ENCODE measurements around the gene EMILIN1. TPM values are rescaled to one million over a fixed set of nuclear protein-coding genes. Genes with fewer than 3 reads are reported as not detected.

Gene EMILIN1
- total and polyA plus RNA-seq, 2 donors (not counting 3 experiments of a cell fraction or from before 2014, with no cell fraction given), result 11.7 to 16.6 TPM

DNA sequence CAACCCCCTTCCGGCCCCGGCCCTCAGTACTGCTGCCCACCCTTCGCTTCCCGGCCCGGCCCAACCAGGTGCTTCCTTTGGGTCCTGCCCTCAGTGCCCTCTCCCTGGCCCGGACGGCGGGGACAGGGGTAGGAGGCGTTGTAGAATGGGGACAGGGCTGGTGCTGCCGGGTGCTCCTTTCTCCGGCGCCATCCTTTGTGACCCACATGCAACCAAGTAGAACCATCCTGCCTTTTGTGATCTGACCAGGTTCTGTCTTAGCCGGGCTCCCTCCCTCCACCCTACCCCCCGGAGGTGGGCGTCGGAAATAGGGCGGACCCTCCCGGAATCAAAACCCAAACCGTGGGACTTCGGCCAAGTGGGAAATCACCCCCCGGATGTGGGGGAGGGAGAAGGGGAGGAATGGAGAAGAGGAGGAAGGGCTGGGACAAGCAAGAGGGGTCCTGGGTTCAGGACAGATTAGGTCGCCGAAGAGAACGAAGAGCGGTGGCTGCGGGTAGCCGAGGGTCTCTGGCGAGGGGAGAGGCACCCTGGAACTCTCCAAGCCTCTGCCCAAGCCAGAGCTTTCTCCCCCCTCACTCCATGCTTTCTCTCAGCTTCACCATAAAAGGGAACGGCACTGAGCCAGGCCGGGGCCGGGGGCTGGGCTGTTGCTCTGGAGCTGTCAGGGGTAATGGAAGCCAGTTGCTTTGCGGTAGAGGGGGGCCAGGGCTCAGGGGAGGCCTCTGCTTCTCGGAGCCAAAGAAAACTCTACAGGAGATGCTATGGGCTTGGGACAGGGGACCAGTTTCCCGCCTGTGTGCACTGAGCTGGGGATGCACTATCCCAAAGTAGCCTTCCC lies 6.2 kb upstream of the EMILIN1 start:
- Histone ChIP-seq H3K9ac (replicated peaks; ENCODE audit: extremely low read depth, insufficient read depth, low read length) (peak overlapping the region; percentile 88), H3K27ac (ENCODE audit: insufficient read depth, low read depth, low read length) (peak overlapping the region; percentile 4), H3K4me2 (ENCODE audit: insufficient read depth, low read length) (peak overlapping the region; percentile 32), H3K4me3 (replicated peaks in 1 of 3; ENCODE audit: insufficient read depth in 1 of 3, low read depth in 1 of 3, low read length in 3 of 3) (peak overlapping the region; percentile 6 to 68 (median 39)), H3K27me3 (ENCODE audit: control insufficient read depth in 2 of 2, insufficient read depth in 2 of 2, low read length in 2 of 2) (no peaks in the 10 kb centered on the region), H3K36me3 (ENCODE audit: control insufficient read depth in 2 of 2, extremely low read depth in 1 of 2, insufficient read depth in 2 of 2, low read length in 2 of 2) (peaks cover 11 to 19% of the 10 kb centered on the region in 2 experiments), H3K9me3 (replicated peaks; ENCODE audit: control insufficient read depth, insufficient read depth, low read length) (no peaks in the 10 kb centered on the region), H3K79me2 (ENCODE audit: control insufficient read depth, insufficient read depth, low read length) (peaks cover 34% of the 10 kb centered on the region), H4K20me1 (replicated peaks; ENCODE audit: control insufficient read depth, extremely low read depth, insufficient read depth, low read length) (no peaks in the 10 kb centered on the region), H2AFZ (ENCODE audit: low read depth, low read length) (peak overlapping the region; percentile 53), H3K4me1 (ENCODE audit: control insufficient read depth, extremely low read depth, insufficient read depth, low read length) (peaks cover 17% of the 10 kb centered on the region), H3K9me1 (replicated peaks; ENCODE audit: control insufficient read depth, extremely low read depth, insufficient read depth, low read length) (no peaks in the 10 kb centered on the region)
- POLR2A ChIA-PET, result interaction anchor here (0.9 to 1.9 kb wide), 3 partner anchors 9 to 21 kb away, joined by 4 to 7 read pairs (median 6); partner anchors contain the start of gene AGBL5
- dilution Hi-C loops (cut with MboI; ENCODE audit: extremely low pct_ligation_motif_present, low sequenced_read_pairs), result no loop called here
- TF ChIP-seq POLR2A (IDR thresholded peaks at IDR 0.05; ENCODE audit: low read depth, low read length) (no peak), JUN (IDR thresholded peaks at IDR 0.05; ENCODE audit: borderline replicate concordance, insufficient read depth, insufficient read length, low read depth) (no peak), GATA2 (IDR thresholded peaks at IDR 0.05; ENCODE audit: insufficient read depth, insufficient read length, low read depth, low read length) (no peak), POLR2AphosphoS5 (IDR thresholded peaks at IDR 0.05; ENCODE audit: insufficient read depth, low read depth, low read length) (no peak), EZH2 (IDR thresholded peaks at IDR 0.05; ENCODE audit: borderline replicate concordance, low read depth, low read length, severe bottlenecking) (no peak), MYC (IDR thresholded peaks at IDR 0.05; ENCODE audit: low read depth, low read length) (no peak)
- TF ChIP-seq, protein P1, sequence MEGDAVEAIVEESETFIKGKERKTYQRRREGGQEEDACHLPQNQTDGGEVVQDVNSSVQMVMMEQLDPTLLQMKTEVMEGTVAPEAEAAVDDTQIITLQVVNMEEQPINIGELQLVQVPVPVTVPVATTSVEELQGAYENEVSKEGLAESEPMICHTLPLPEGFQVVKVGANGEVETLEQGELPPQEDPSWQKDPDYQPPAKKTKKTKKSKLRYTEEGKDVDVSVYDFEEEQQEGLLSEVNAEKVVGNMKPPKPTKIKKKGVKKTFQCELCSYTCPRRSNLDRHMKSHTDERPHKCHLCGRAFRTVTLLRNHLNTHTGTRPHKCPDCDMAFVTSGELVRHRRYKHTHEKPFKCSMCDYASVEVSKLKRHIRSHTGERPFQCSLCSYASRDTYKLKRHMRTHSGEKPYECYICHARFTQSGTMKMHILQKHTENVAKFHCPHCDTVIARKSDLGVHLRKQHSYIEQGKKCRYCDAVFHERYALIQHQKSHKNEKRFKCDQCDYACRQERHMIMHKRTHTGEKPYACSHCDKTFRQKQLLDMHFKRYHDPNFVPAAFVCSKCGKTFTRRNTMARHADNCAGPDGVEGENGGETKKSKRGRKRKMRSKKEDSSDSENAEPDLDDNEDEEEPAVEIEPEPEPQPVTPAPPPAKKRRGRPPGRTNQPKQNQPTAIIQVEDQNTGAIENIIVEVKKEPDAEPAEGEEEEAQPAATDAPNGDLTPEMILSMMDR (IDR thresholded peaks at IDR 0.05; ENCODE audit: extremely low read depth in 1 of 2, insufficient read depth in 1 of 2, low read depth in 1 of 2, low read length in 2 of 2), result no peak
- TF ChIP-seq, protein P2, sequence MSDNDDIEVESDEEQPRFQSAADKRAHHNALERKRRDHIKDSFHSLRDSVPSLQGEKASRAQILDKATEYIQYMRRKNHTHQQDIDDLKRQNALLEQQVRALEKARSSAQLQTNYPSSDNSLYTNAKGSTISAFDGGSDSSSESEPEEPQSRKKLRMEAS (IDR thresholded peaks at IDR 0.05; ENCODE audit: insufficient read depth, insufficient read length), result no peak
- BruUV-seq (replicated peaks), result no TSS peak
- DNase-seq (ENCODE audit: low read depth, low spot score) (peak; percentile 32), FAIRE-seq (no peak)
- CTCF ChIA-PET, result interaction anchor here (1.0 to 2.8 kb wide), 6 partner anchors 9 to 119 kb away, joined by 3 to 27 read pairs (median 12); partner anchors contain the start of gene AGBL5
- intact Hi-C loops (cut with micrococcal nuclease), result loop anchor here (1.0 to 2.0 kb wide), 5 partner anchors 9 to 223 kb away; partner anchors contain the start of genes AGBL5 and DPYSL5

Measured in endothelial cell of umbilical vein (primary cell).